HG03558 (cell line): ENCODE data around the gene SLMAP.
"Not testable (repeated sequence)": the region's sequence is repeated elsewhere in the genome, so short reads cannot be mapped to it uniquely, and the experiment has no call there.

Experiments
- ATAC-seq: cut with Tn5 transposase; IDR thresholded peaks from one replicate; pipeline ENCODE4 v1.9.1; 2021; ENCODE audit warnings: moderate number of reproducible peaks; ENCODE audit not compliant: unreplicated experiment; ENCODE audit errors: extremely low read depth

The SLMAP gene

GRCh38 chr3:57863380-57863779 lies 107.3 kb downstream of the SLMAP start:
- ATAC-seq: no peak

DNA sequence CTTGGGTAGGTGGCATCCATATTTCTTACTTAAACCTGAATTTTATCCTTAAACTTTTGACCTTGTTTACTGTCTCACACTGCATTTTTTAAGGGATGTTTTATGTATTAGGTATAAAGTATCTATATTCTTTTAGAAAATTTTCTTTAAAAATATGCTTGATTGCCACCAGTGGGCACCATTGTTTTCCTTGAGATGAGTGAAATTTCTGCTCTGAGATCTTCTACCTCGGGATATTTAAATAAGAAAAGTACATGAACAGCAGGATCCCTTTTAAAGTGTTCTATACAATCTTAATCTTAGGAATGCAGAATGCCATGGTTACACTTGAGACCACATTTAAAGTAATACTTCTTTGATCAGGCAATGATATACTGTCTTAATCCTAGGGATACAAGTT lies 108.7 kb downstream of the SLMAP start:
- ATAC-seq: no peak

DNA sequence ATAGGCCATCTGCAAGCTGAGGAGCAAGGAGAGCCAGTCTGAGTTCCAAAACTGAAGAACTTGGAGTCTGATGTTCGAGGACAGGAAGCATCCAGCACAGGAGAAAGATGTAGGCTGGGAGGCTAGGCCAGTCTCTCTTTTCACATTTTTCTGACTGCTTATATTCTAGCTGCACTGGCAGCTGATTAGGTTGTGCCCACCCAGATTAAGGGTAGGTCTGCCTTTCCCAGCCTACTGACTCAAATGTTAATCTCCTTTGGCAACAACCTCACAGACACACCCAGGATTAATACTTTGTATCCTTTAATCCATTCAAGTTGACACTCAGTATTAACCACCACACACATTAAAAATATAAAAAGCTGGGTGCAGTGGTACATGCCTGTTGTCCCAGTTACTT lies 113.0 kb downstream of the SLMAP start:
- not testable (repeated sequence) for ATAC-seq

GRCh38 chr3:57872606-57873005 lies 116.5 kb downstream of the SLMAP start:
- ATAC-seq: no peak

- no peak for ATAC-seq
Observed at GRCh38 chr3:57876632-57877031, 120.5 kb downstream of the SLMAP start.

DNA sequence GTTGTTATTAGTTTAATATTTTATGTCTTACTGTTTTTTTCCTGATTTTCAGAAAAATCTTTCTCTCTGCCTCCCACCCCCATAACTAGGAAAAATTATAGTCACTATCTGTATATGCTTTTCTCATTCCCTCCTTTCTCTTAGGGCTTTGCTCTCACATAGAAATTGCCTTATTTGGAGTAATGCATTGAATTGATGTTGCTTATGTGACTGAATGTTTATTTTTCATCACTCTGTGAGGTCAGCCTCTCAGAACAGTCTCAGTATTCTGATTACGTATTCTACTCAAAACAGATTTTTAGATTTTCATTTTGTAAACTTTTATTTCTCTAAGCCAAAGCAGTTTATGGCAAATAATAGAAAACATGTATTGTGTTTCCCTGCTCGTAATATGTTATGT lies 121.0 kb downstream of the SLMAP start:
- ATAC-seq: no peak

- not testable (repeated sequence) for ATAC-seq
Observed at GRCh38 chr3:57884436-57884835, 128.3 kb downstream of the SLMAP start.

DNA sequence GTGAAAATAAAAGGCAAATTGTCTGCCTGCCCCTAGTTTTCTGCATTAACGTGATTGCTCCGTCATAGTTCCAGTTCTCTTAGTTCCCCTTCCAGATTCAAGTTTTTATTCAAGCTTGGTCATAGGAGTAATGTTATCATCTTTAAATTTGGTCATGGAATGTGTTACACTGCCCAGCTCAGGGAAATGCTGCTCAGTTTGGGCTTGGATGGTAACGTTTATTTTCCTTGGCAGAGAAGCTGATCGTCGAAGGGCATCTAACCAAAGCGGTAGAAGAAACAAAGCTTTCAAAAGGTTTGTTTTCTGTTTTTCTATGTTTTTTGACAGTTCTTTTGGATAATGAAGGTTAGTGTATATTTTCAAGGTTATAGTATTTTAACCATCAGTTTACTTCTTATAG lies 133.7 kb downstream of the SLMAP start:
- no peak for ATAC-seq

DNA sequence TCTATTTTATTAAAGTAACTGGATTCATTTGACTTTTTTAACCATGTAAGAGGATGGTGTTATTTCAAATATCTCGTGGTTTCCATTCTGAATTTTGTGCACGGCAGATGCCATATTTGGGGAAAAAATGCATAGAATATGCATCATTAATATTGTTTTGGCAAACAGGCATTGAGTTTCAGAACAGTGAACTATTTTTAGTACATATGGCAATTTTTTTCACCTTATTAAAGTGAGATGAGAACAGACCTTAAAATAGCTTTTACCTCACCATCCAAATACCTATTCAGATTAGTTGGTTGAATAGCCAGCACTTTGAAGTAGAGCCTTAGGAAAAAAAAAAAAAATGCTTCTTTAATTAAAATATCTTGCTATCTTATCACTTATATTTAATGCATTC lies 134.8 kb downstream of the SLMAP start:
- no peak for ATAC-seq

DNA sequence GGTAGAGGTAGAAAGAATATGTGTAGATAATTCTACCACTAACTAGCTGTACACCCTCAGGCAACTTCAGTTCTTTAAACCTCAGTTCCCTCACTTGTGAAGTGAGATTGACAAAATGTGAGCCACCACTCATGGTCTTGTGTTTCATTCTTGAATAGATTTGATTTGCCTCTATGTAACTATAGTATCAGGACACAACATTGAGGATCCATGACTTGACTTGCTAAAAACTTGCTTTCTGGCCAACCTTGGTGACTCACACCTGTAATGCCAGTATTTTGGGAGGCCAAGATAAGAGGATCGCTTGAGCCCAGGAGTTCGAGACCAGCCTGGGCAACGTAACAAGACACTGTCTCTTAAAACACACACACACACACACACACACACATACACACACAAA lies 136.3 kb downstream of the SLMAP start:
- no peak for ATAC-seq

GRCh38 chr3:57893156-57893555 lies 137.0 kb downstream of the SLMAP start:
- ATAC-seq: no peak

- ATAC-seq: no peak
Observed at GRCh38 chr3:57893668-57894067, 137.6 kb downstream of the SLMAP start.

DNA sequence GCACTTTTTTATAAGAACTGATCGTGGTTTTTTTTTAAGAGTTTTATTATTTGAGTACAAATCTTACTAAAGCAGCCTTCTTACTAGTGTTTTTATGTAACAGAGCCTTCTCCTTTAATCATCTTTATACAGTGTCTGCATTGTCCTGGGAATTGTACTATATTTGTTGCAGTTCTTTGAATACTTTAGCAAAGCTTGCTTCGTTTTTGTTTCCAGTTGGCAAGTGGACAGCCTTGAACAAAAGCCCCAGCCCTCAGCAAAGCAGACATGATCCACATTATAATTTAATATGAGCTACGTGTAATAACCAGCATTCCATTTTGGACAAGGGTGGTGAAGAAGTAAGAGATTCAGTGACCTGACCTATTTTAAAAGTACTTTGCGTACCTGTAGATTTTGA lies 139.9 kb downstream of the SLMAP start:
- no peak for ATAC-seq

- no peak for ATAC-seq
Observed at GRCh38 chr3:57896691-57897090, 140.6 kb downstream of the SLMAP start.

- ATAC-seq: no peak
Observed at GRCh38 chr3:57900786-57901185, 144.7 kb downstream of the SLMAP start.

GRCh38 chr3:57903124-57903890 lies 147.2 kb downstream of the SLMAP start:
- no peak for ATAC-seq

DNA sequence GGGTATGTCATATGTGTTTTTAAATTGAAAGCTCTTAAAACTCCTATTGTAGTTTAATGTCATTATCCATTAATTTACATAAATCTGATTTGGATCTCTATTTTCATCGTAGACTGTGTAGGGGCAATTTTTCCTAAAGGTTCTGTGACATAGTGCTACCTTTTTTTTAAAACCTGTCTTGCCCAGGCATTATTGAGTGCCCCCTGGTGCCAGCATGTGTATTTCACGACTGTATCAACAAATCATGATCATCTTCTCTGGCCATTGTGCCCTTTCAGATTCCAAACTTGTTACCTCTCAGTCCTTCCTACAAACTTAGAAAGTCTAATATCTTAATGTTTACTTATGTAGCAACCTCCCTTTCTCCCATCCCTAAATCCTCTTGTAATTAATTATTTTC lies 154.9 kb downstream of the SLMAP start:
- no peak for ATAC-seq

- ATAC-seq: no peak
Observed at GRCh38 chr3:57911593-57911992, 155.5 kb downstream of the SLMAP start.

- ATAC-seq: no peak
Observed at GRCh38 chr3:57917601-57918000, 161.5 kb downstream of the SLMAP start.

DNA sequence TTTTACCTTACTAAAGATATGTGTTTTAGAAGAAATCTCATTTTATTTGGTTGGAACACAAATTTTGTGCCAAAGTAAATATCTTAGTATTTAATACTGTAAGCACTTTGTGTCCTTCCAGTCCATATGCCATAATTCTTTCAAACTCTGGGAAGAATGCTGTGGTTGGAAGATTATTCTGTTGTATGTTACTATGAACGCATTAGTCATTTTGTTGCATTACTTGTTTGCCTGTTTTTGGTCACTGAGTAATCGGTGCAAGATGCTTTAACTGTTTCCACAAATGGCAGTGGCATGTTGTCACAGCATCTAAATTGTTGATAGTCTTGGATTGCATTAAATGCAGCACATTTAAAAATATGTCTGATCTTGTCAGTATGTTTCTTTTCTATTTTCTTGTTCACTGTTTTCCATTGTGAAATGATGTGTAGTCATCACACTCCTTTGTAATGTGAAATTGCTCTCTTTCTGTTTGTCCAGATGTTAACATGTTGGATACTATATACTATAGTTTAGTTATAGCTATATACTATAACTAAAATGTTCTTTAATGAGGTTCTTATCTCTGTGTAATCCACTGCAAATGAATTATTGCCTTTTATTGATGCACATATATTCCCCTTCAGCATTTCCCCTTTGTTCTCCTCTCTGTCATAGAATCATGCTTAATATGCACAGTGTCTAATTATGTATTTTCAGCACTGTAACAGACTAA lies 162.2 kb downstream of the SLMAP start:
- ATAC-seq: no peak

- no peak for ATAC-seq
Observed at GRCh38 chr3:57919987-57920386, 163.9 kb downstream of the SLMAP start.

DNA sequence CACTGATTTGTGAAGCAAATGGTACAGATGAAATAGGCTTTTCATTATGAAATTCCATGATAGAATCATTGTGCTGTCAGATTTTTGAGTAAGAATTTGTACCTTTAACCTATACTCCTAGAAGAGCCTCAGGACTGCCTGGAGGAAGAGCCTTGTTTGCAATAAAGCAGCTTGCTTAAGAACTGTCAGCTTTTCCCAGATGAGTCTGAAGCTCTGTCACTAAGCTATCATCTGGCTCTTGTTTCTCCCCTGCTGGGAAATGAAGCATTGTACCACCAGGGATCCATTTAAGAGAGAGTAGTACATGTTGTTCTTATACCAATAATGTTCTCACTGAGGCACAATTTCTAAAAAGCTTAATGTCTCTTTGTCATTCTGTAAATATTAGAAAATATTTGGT lies 167.0 kb downstream of the SLMAP start:
- ATAC-seq: no peak
